CD14-positive monocyte (primary cell): ENCODE measurements around the gene PUDP. TPM values are rescaled to one million over a fixed set of nuclear protein-coding genes. Genes with fewer than 3 reads are reported as not detected.

Experiments used
- DNase-seq, 3 donors: peaks; one replicate each; pipeline ENCODE4 v3.0.0-alpha.2; 2011 to 2022
- H2AFZ ChIP-seq: 2 replicates; pipeline ENCODE4 v1.6.0; 2012; ENCODE audit warnings: mild to moderate bottlenecking, low read depth, low read length, inconsistent platforms; ENCODE audit not compliant: insufficient read depth, poor library complexity, severe bottlenecking
- H3K27ac ChIP-seq, 2 donors: 1 replicate in 1 of 2; 2 replicates in 1 of 2; pipeline ENCODE4 v1.5.1; 2012 to 2013; ENCODE audit warnings: low read length in 2 of 2, control low read depth in 1 of 2, inconsistent platforms in 1 of 2, low read depth in 1 of 2, mild to moderate bottlenecking in 1 of 2
- H3K27me3 ChIP-seq, 2 donors: one replicate each; pipeline versions ENCODE4 v1.6.0 to v1.6.1; 2011 to 2013; ENCODE audit warnings: low read length in 2 of 2; ENCODE audit not compliant: control insufficient read depth in 2 of 2, insufficient read depth in 2 of 2
- H3K36me3 ChIP-seq, 2 donors: replicated peaks in 1 of 2; 1 replicate in 1 of 2; 2 replicates in 1 of 2; pipeline versions ENCODE4 v1.5.1 to v1.6.1; 2012 to 2013; ENCODE audit warnings: low read length in 2 of 2, control low read depth in 1 of 2, inconsistent platforms in 1 of 2, mild to moderate bottlenecking in 1 of 2; ENCODE audit not compliant: insufficient read depth in 2 of 2, control insufficient read depth in 1 of 2
- H3K4me1 ChIP-seq, 2 donors: 1 replicate in 1 of 2; 2 replicates in 1 of 2; pipeline versions ENCODE4 v1.5.1 to v1.6.1; 2012 to 2013; ENCODE audit warnings: low read length in 2 of 2, control low read depth in 1 of 2, inconsistent platforms in 1 of 2, mild to moderate bottlenecking in 1 of 2, moderate library complexity in 1 of 2; ENCODE audit not compliant: insufficient read depth in 2 of 2, control insufficient read depth in 1 of 2
- H3K4me2 ChIP-seq: replicated peaks from 2 replicates; pipeline ENCODE3; 2012; ENCODE audit warnings: low read length, moderate library complexity, mild to moderate bottlenecking; ENCODE audit not compliant: poor library complexity, severe bottlenecking; ENCODE audit errors: extremely low read depth
- H3K4me3 ChIP-seq, 3 experiments: fragments of 200-600 bp in 1 of 3; sonication (generic) in 1 of 3; replicated peaks in 1 of 3; 1 replicate in 2 of 3; 2 replicates in 1 of 3; pipeline ENCODE4 v1.5.1; 2011 to 2013; ENCODE audit warnings: low read length in 3 of 3, mild to moderate bottlenecking in 3 of 3, control low read depth in 2 of 3, low read depth in 2 of 3, inconsistent platforms in 1 of 3, moderate library complexity in 1 of 3
- H3K79me2 ChIP-seq: 2 replicates; pipeline ENCODE4 v1.6.0; 2012; ENCODE audit warnings: mild to moderate bottlenecking, control low read depth, inconsistent platforms, low read length, moderate library complexity; ENCODE audit not compliant: insufficient read depth
- H3K9ac ChIP-seq: 2 replicates; pipeline ENCODE4 v1.6.0; 2017; ENCODE audit warnings: low read length, mild to moderate bottlenecking; ENCODE audit not compliant: insufficient read depth, poor library complexity, severe bottlenecking
- H3K9me3 ChIP-seq, 2 donors: replicated peaks in 1 of 2; 1 replicate in 1 of 2; 2 replicates in 1 of 2; pipeline versions ENCODE4 v1.5.1 to v1.6.1; 2012 to 2013; ENCODE audit warnings: low read length in 2 of 2, control low read depth in 1 of 2; ENCODE audit not compliant: control insufficient read depth in 1 of 2, insufficient read depth in 1 of 2
- H4K20me1 ChIP-seq: 2 replicates; pipeline ENCODE4 v1.6.0; 2012; ENCODE audit warnings: mild to moderate bottlenecking, low read length, control low read depth, moderate library complexity; ENCODE audit not compliant: insufficient read depth
- H3K27ac Mint-ChIP-seq, 7 donors: one replicate each; pipeline ENCODE4 v1.8.0; 2020; ENCODE audit warnings: mild to moderate bottlenecking in 7 of 7, mixed read lengths in 7 of 7, moderate library complexity in 6 of 7, inconsistent platforms in 2 of 7
- H3K27me3 Mint-ChIP-seq, 3 donors: one replicate each; pipeline ENCODE4 v1.8.0; 2021 to 2022; ENCODE audit warnings: low read depth in 3 of 3, mild to moderate bottlenecking in 3 of 3, mixed read lengths in 3 of 3, moderate library complexity in 3 of 3, inconsistent platforms in 1 of 3
- H3K36me3 Mint-ChIP-seq, 2 donors: one replicate each; pipeline ENCODE4 v1.8.0; 2020; ENCODE audit warnings: mixed read lengths in 2 of 2, inconsistent platforms in 1 of 2, mild to moderate bottlenecking in 1 of 2
- H3K4me1 Mint-ChIP-seq: one replicate; pipeline ENCODE4 v1.8.0; 2020; ENCODE audit warnings: mild to moderate bottlenecking, mixed read lengths
- H3K4me3 Mint-ChIP-seq, 2 donors: one replicate each; pipeline ENCODE4 v1.8.0; 2020; ENCODE audit warnings: mild to moderate bottlenecking in 2 of 2, mixed read lengths in 2 of 2, moderate library complexity in 1 of 2
- H3K9me3 Mint-ChIP-seq, 7 donors: one replicate each; pipeline ENCODE4 v1.8.0; 2020 to 2022; ENCODE audit warnings: mixed read lengths in 7 of 7, mild to moderate bottlenecking in 6 of 7, moderate library complexity in 6 of 7, inconsistent platforms in 2 of 7
- WGBS: methylation state at CpG from one replicate; pipeline ENCODE4 v1.1.5; 2013; ENCODE audit warnings: missing lambda C conversion rate; ENCODE audit not compliant: insufficient coverage; 5-methylcytosine and 5-hydroxymethylcytosine counted together
- intact Hi-C, 2 donors: fragments of 100-400 bp; cut with micrococcal nuclease; formaldehyde crosslinking; loops; one replicate each; pipeline versions ENCODE4 v1.15.0 to v1.15.1; 2023
- polyA plus RNA-seq, 3 donors: library from polyadenylated mRNA; depleted of rRNA in 1 of 3; unstranded in 2 of 3; stranded (reverse) in 1 of 3; fragments of 300-500 nt in 2 of 3; fragments of >200 nt in 1 of 3; fragmentation: Illumina TruSeq in 2 of 3; gene quantifications; 1 replicate in 2 of 3; 2 replicates in 1 of 3; pipeline ENCODE4 v1.2.3, GENCODE V29; 2012 to 2021
- TF ChIP-seq, protein P1 (sequence below): fragments of 200-600 bp; IDR thresholded peaks from one replicate; pipeline ENCODE4 v1.8.0; 2022; ENCODE audit warnings: antibody characterized with exemption, mild to moderate bottlenecking

Gene PUDP
- polyA plus RNA-seq, 3 donors: 21.4 to 49.5 (median 45.4) TPM

DNA sequence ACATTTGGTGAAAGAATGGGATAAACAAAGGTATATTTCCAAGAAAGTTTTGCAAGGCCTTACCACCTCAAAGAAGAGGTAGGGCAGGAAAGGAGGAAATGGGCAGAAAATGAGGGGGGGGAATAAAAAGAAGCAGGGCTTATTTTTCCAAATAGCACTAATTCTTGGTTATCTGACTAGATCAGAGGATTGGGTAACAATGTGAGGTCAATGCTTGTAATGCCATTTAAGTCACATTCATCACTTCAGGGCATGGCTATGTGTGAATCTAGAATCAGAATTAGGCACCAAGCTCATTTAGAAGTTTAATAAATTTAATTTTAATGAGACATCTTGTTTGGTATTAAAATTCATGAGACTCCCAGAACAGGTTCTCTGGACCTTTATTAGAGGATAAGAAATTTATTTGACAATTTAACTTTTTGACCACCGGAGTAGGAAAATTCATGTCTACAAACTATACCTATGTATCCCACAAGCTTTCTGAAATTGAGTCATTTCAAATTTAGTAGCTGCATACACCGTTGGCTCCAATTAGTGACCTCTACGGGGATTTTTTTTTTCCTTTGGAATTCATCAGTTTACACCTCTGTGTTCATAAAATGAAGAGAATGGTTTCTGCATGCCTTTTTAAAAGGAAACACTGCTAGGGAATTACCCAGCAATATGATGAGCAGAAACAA is 1.8 kb downstream of the PUDP start:
- Mint-ChIP-seq H3K36me3 (peaks cover 0 to 6% of the 10 kb centered on the region in 2 donors), H3K9me3 (peaks cover 0 to 3% (median 0%) of the 10 kb centered on the region in 7 donors), H3K4me1 (peaks cover 26% of the 10 kb centered on the region), H3K4me3 (peak overlapping the region in 1 of 2 donors; percentile 34), H3K27ac (peak overlapping the region in 6 of 7 donors; percentile 38 to 89 (median 68)), H3K27me3 (peaks cover 0 to 2% (median 0%) of the 10 kb centered on the region in 3 donors)
- TF ChIP-seq, protein P1, sequence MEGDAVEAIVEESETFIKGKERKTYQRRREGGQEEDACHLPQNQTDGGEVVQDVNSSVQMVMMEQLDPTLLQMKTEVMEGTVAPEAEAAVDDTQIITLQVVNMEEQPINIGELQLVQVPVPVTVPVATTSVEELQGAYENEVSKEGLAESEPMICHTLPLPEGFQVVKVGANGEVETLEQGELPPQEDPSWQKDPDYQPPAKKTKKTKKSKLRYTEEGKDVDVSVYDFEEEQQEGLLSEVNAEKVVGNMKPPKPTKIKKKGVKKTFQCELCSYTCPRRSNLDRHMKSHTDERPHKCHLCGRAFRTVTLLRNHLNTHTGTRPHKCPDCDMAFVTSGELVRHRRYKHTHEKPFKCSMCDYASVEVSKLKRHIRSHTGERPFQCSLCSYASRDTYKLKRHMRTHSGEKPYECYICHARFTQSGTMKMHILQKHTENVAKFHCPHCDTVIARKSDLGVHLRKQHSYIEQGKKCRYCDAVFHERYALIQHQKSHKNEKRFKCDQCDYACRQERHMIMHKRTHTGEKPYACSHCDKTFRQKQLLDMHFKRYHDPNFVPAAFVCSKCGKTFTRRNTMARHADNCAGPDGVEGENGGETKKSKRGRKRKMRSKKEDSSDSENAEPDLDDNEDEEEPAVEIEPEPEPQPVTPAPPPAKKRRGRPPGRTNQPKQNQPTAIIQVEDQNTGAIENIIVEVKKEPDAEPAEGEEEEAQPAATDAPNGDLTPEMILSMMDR: no peak
- intact Hi-C loops: loop anchor here in 1 of 2 donors (10.0 kb wide), 1 partner anchor 109 kb away; no protein-coding TSS in a partner anchor
- peaks cover 42% of the 10 kb centered on the region for H4K20me1 ChIP-seq
- H2AFZ ChIP-seq: no peak overlapping the region
- no peaks in the 10 kb centered on the region for H3K9me3 ChIP-seq
- H3K79me2 ChIP-seq: peaks cover 71% of the 10 kb centered on the region
- peaks cover 0 to 7% of the 10 kb centered on the region in 2 donors for H3K36me3 ChIP-seq
- peak in 2 of 3 donors; percentile 5 to 9 for DNase-seq
- no peaks in the 10 kb centered on the region for H3K27me3 ChIP-seq
- no CpG with 5 or more reads among the region's 3 CpGs for WGBS
- peak overlapping the region; percentile 4 for H3K4me2 ChIP-seq
- peaks cover 21 to 37% of the 10 kb centered on the region in 2 donors for H3K4me1 ChIP-seq
- no peak overlapping the region for H3K4me3 ChIP-seq
- H3K27ac ChIP-seq: peak overlapping the region in 1 of 2 donors; percentile 87
- H3K9ac ChIP-seq: no peak overlapping the region

DNA sequence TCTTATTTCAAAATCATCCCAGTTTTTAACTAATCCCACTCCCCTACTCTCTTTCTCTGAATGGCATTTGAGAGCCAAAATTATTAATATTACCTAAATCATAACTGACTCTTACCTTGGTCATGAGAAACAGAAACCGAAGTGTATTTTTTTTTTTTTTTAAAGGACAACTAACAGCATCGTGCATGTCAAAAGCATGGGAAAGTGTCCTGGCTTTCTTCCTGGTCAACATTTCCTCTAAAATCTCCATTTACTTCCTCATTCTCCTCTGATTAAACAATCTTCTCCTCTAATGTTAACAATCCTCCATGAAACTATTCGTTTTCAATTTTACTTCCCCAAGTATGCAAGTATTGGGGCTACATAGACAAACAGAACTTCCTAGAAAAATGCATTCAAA is 2.5 kb downstream of the PUDP start:
- peak overlapping the region in 1 of 2 donors; percentile 35 for H3K4me3 Mint-ChIP-seq

More for the DNA sequence above, 2.5 kb downstream of the PUDP start:
- Histone ChIP-seq H3K27ac (peak overlapping the region in 1 of 2 donors; percentile 50), H3K27me3 (no peaks in the 10 kb centered on the region), H3K4me1 (peaks cover 21 to 37% of the 10 kb centered on the region in 2 donors), H3K9ac (no peak overlapping the region), H3K4me3 (peak overlapping the region in 1 of 3 experiments; percentile 32), H3K9me3 (no peaks in the 10 kb centered on the region), H3K4me2 (peak overlapping the region; percentile 57), H4K20me1 (peaks cover 49% of the 10 kb centered on the region), H3K79me2 (peaks cover 78% of the 10 kb centered on the region), H2AFZ (no peak overlapping the region), H3K36me3 (peaks cover 0 to 7% of the 10 kb centered on the region in 2 donors)
- peak overlapping the region; percentile 38 to 86 (median 73) for H3K27ac Mint-ChIP-seq
- H3K36me3 Mint-ChIP-seq: peaks cover 0 to 9% of the 10 kb centered on the region in 2 donors
- DNase-seq: peak in 2 of 3 donors; percentile 18 to 39
- WGBS: 30% methylated on average over 2 of the region's 3 CpGs
- H3K27me3 Mint-ChIP-seq: no peaks in the 10 kb centered on the region
- H3K9me3 Mint-ChIP-seq: peaks cover 0 to 3% (median 0%) of the 10 kb centered on the region in 7 donors
- H3K4me1 Mint-ChIP-seq: peaks cover 26% of the 10 kb centered on the region
- TF ChIP-seq, protein P1: no peak
- intact Hi-C loops: loop anchor here in 1 of 2 donors (10.0 kb wide), 1 partner anchor 109 kb away; no protein-coding TSS in a partner anchor
